Mesendoderm (in vitro differentiated cells): ENCODE data around the gene PPARA.

Experiments used
- DNase-seq: peaks from one replicate; pipeline ENCODE4 v3.0.0; 2013
- H2AK5ac ChIP-seq: 2 replicates; pipeline ENCODE4 v1.6.1; 2013; ENCODE audit warnings: low read length, inconsistent platforms
- H2BK120ac ChIP-seq: 2 replicates; pipeline ENCODE4 v1.6.1; 2013; ENCODE audit warnings: low read depth, mild to moderate bottlenecking, low read length, moderate library complexity, mixed read lengths
- H2BK15ac ChIP-seq: replicated peaks from 2 replicates; pipeline ENCODE4 v1.6.1; 2013; ENCODE audit warnings: low read depth, mild to moderate bottlenecking, moderate library complexity
- H2BK5ac ChIP-seq: 2 replicates; pipeline ENCODE4 v1.6.1; 2013; ENCODE audit warnings: low read length, inconsistent platforms
- H3K18ac ChIP-seq: 2 replicates; pipeline ENCODE4 v1.6.1; 2013; ENCODE audit warnings: mild to moderate bottlenecking, low read length, mixed read lengths
- H3K23ac ChIP-seq: one replicate; pipeline ENCODE4 v1.6.1; 2013; ENCODE audit warnings: low read length
- H3K27ac ChIP-seq: 2 replicates; pipeline ENCODE4 v1.5.1; 2013; ENCODE audit warnings: low read depth, mild to moderate bottlenecking, inconsistent platforms, low read length, moderate library complexity
- H3K27me3 ChIP-seq: 2 replicates; pipeline ENCODE4 v1.6.1; 2013; ENCODE audit warnings: low read length, control low read depth, mild to moderate bottlenecking, inconsistent platforms; ENCODE audit not compliant: insufficient read depth, poor library complexity
- H3K36me3 ChIP-seq: 2 replicates; pipeline ENCODE4 v1.6.1; 2013; ENCODE audit warnings: low read length, inconsistent platforms; ENCODE audit not compliant: control insufficient read depth, insufficient read depth
- H3K4ac ChIP-seq: one replicate; pipeline ENCODE4 v1.6.1; 2013; ENCODE audit warnings: low read depth, mild to moderate bottlenecking, low read length, moderate library complexity
- H3K4me1 ChIP-seq: 2 replicates; pipeline ENCODE4 v1.6.1; 2013; ENCODE audit warnings: low read depth, low read length, inconsistent platforms; ENCODE audit not compliant: control insufficient read depth
- H3K4me2 ChIP-seq: 2 replicates; pipeline ENCODE4 v1.6.1; 2013; ENCODE audit warnings: low read length
- H3K4me3 ChIP-seq: 2 replicates; pipeline ENCODE4 v1.5.1; 2013; ENCODE audit warnings: mild to moderate bottlenecking, low read length
- H3K56ac ChIP-seq: one replicate; pipeline ENCODE4 v1.6.1; 2013; ENCODE audit warnings: low read length
- H3K79me1 ChIP-seq: 2 replicates; pipeline ENCODE4 v1.6.1; 2013; ENCODE audit warnings: low read length, inconsistent platforms
- H3K79me2 ChIP-seq: 2 replicates; pipeline ENCODE4 v1.6.1; 2013; ENCODE audit warnings: mild to moderate bottlenecking, low read length; ENCODE audit not compliant: control insufficient read depth, insufficient read depth
- H3K9ac ChIP-seq: 2 replicates; pipeline ENCODE4 v1.6.1; 2013; ENCODE audit warnings: low read length, inconsistent platforms
- H4K5ac ChIP-seq: one replicate; pipeline ENCODE4 v1.6.1; 2013; ENCODE audit warnings: low read length
- H4K8ac ChIP-seq: one replicate; pipeline ENCODE4 v1.6.1; 2013; ENCODE audit warnings: low read depth, mild to moderate bottlenecking, control low read depth, low read length, moderate library complexity
- WGBS: extraction: QIAGEN DNeasy Blood & Tissue Kit; methylation state at CpG from one replicate; pipeline ENCODE4 v1.1.7; 2013; ENCODE audit warnings: low lambda C conversion rate, missing lambda C conversion rate; ENCODE audit not compliant: insufficient coverage; ENCODE audit errors: extremely low coverage; 5-methylcytosine and 5-hydroxymethylcytosine counted together

Gene PPARA

GRCh38 chr22:46120420-46120737, 29.9 kb upstream of the PPARA start:
- no peaks in the 10 kb centered on the region for H3K79me1 ChIP-seq
- H2BK15ac ChIP-seq = no peak overlapping the region
- H3K23ac ChIP-seq = no peak overlapping the region
- H3K4ac ChIP-seq = no peak overlapping the region
- no CpG with 5 or more reads among the region's 7 CpGs for WGBS
- H3K79me2 ChIP-seq = no peaks in the 10 kb centered on the region
- no peak overlapping the region for H3K18ac ChIP-seq
- no peak overlapping the region for H2AK5ac ChIP-seq
- H4K5ac ChIP-seq = no peak overlapping the region
- H4K8ac ChIP-seq = no peak overlapping the region
- no peak overlapping the region for H3K27ac ChIP-seq
- no peak for DNase-seq
- H2BK120ac ChIP-seq = no peak overlapping the region
- no peaks in the 10 kb centered on the region for H3K36me3 ChIP-seq
- no peak overlapping the region for H3K9ac ChIP-seq
- no peaks in the 10 kb centered on the region for H3K4me1 ChIP-seq
- no peak overlapping the region for H2BK5ac ChIP-seq
- no peak overlapping the region for H3K4me3 ChIP-seq
- no peak overlapping the region for H3K56ac ChIP-seq
- no peak overlapping the region for H3K4me2 ChIP-seq
- no peaks in the 10 kb centered on the region for H3K27me3 ChIP-seq

- no peak for DNase-seq
- no peaks in the 10 kb centered on the region for H3K27me3 ChIP-seq
- no peak overlapping the region for H3K9ac ChIP-seq
- H2BK15ac ChIP-seq = no peak overlapping the region
- H3K27ac ChIP-seq = no peak overlapping the region
- no peak overlapping the region for H3K4me3 ChIP-seq
- no peak overlapping the region for H3K4me2 ChIP-seq
- H3K56ac ChIP-seq = no peak overlapping the region
- no peak overlapping the region for H3K23ac ChIP-seq
- H3K4me1 ChIP-seq = no peaks in the 10 kb centered on the region
- no peak overlapping the region for H2BK120ac ChIP-seq
- WGBS = no CpG with 5 or more reads among the region's 6 CpGs
- H3K4ac ChIP-seq = no peak overlapping the region
- H2BK5ac ChIP-seq = no peak overlapping the region
- no peak overlapping the region for H4K5ac ChIP-seq
- H3K79me2 ChIP-seq = no peaks in the 10 kb centered on the region
- H2AK5ac ChIP-seq = no peak overlapping the region
- H3K79me1 ChIP-seq = no peaks in the 10 kb centered on the region
- H4K8ac ChIP-seq = no peak overlapping the region
- no peaks in the 10 kb centered on the region for H3K36me3 ChIP-seq
- no peak overlapping the region for H3K18ac ChIP-seq
Observed at GRCh38 chr22:46121079-46121478, 29.2 kb upstream of the PPARA start.

- no peak overlapping the region for H3K23ac ChIP-seq
- H3K36me3 ChIP-seq = no peaks in the 10 kb centered on the region
- no peak overlapping the region for H3K56ac ChIP-seq
- H3K4ac ChIP-seq = no peak overlapping the region
- no peak overlapping the region for H3K4me2 ChIP-seq
- no peak overlapping the region for H2BK5ac ChIP-seq
- no peak overlapping the region for H2BK15ac ChIP-seq
- H3K79me1 ChIP-seq = no peaks in the 10 kb centered on the region
- H4K5ac ChIP-seq = no peak overlapping the region
- WGBS = no CpG with 5 or more reads among the region's 11 CpGs
- no peak overlapping the region for H2BK120ac ChIP-seq
- no peak overlapping the region for H3K27ac ChIP-seq
- no peak for DNase-seq
- no peak overlapping the region for H3K4me3 ChIP-seq
- no peaks in the 10 kb centered on the region for H3K79me2 ChIP-seq
- no peak overlapping the region for H3K18ac ChIP-seq
- no peak overlapping the region for H3K9ac ChIP-seq
- no peak overlapping the region for H2AK5ac ChIP-seq
- no peaks in the 10 kb centered on the region for H3K4me1 ChIP-seq
- H3K27me3 ChIP-seq = no peaks in the 10 kb centered on the region
- no peak overlapping the region for H4K8ac ChIP-seq
Observed at GRCh38 chr22:46121523-46122287, 28.6 kb upstream of the PPARA start.

GRCh38 chr22:46122511-46122971, 27.8 kb upstream of the PPARA start:
- Histone ChIP-seq H2BK15ac (no peak overlapping the region), H3K9ac (no peak overlapping the region), H2BK120ac (no peak overlapping the region), H3K79me1 (no peaks in the 10 kb centered on the region), H3K27ac (no peak overlapping the region), H4K5ac (no peak overlapping the region), H3K23ac (no peak overlapping the region), H3K56ac (peak overlapping the region; percentile 38), H3K18ac (no peak overlapping the region), H3K4me2 (no peak overlapping the region), H2AK5ac (no peak overlapping the region), H2BK5ac (no peak overlapping the region), H4K8ac (no peak overlapping the region), H3K36me3 (no peaks in the 10 kb centered on the region), H3K27me3 (no peaks in the 10 kb centered on the region), H3K4me1 (no peaks in the 10 kb centered on the region), H3K4ac (no peak overlapping the region), H3K79me2 (no peaks in the 10 kb centered on the region), H3K4me3 (no peak overlapping the region)
- WGBS = no CpG with 5 or more reads among the region's 24 CpGs
- DNase-seq = peak; percentile 51

GRCh38 chr22:46122980-46123693, 27.2 kb upstream of the PPARA start:
- no peak overlapping the region for H3K23ac ChIP-seq
- H3K56ac ChIP-seq = no peak overlapping the region
- no peak overlapping the region for H3K4ac ChIP-seq
- no peak for DNase-seq
- no peaks in the 10 kb centered on the region for H3K36me3 ChIP-seq
- H4K8ac ChIP-seq = no peak overlapping the region
- no peaks in the 10 kb centered on the region for H3K4me1 ChIP-seq
- no peak overlapping the region for H4K5ac ChIP-seq
- H2BK120ac ChIP-seq = no peak overlapping the region
- H2BK15ac ChIP-seq = no peak overlapping the region
- H3K27me3 ChIP-seq = no peaks in the 10 kb centered on the region
- H3K18ac ChIP-seq = no peak overlapping the region
- H3K9ac ChIP-seq = no peak overlapping the region
- H3K4me3 ChIP-seq = no peak overlapping the region
- H2AK5ac ChIP-seq = no peak overlapping the region
- H3K27ac ChIP-seq = no peak overlapping the region
- no peaks in the 10 kb centered on the region for H3K79me2 ChIP-seq
- no CpG with 5 or more reads among the region's 19 CpGs for WGBS
- H3K79me1 ChIP-seq = no peaks in the 10 kb centered on the region
- H2BK5ac ChIP-seq = no peak overlapping the region
- H3K4me2 ChIP-seq = no peak overlapping the region
